ENCODE measurements around the gene EXOC4. TPM values are rescaled to one million over a fixed set of nuclear protein-coding genes. Genes with fewer than 3 reads are reported as not detected.

Gene EXOC4
- total RNA-seq, 4 donors from 2014 or later = 30.7 to 62.4 (median 40.4) TPM

GRCh38 chr7:133491846-133492652 lies 239.2 kb downstream of the EXOC4 start:
- Histone ChIP-seq H3K4me1 (no peaks in the 10 kb centered on the region), H3K9me3 (no peaks in the 10 kb centered on the region), H3K27ac (no peak overlapping the region), H3K36me3 (peaks cover 0 to 14% (median 0%) of the 10 kb centered on the region in 3 donors), H3K4me3 (no peak overlapping the region), H3K27me3 (no peaks in the 10 kb centered on the region)
- 93 to 94% methylated on average over 6 of the region's 6 CpGs for WGBS, 2 donors
- no peak for TF ChIP-seq POLR2A (IDR thresholded peaks at IDR 0.05)
- TF ChIP-seq, protein P1, sequence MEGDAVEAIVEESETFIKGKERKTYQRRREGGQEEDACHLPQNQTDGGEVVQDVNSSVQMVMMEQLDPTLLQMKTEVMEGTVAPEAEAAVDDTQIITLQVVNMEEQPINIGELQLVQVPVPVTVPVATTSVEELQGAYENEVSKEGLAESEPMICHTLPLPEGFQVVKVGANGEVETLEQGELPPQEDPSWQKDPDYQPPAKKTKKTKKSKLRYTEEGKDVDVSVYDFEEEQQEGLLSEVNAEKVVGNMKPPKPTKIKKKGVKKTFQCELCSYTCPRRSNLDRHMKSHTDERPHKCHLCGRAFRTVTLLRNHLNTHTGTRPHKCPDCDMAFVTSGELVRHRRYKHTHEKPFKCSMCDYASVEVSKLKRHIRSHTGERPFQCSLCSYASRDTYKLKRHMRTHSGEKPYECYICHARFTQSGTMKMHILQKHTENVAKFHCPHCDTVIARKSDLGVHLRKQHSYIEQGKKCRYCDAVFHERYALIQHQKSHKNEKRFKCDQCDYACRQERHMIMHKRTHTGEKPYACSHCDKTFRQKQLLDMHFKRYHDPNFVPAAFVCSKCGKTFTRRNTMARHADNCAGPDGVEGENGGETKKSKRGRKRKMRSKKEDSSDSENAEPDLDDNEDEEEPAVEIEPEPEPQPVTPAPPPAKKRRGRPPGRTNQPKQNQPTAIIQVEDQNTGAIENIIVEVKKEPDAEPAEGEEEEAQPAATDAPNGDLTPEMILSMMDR (IDR thresholded peaks at IDR 0.05) = no peak
- no peak for DNase-seq
- intact Hi-C loops (cut with DNase I) = no loop called here

DNA sequence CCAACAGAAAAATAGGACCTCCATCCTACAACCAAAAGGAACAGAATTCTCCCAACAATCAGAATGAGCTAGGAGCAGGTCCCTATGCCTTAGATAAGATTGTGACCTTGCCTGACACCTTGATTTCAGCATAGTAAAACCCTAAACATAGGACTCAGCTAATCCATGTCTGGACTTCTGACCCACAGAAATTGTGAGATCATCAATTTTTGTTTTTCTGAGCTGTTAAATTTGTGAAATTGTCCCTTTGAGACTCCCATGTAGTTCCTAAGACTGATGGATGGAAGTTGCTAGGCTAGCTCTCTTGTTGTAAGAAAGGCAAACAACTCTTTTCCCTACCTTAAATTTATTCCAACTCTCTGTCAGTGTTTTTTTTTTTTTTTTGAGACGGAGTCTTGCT lies 244.2 kb downstream of the EXOC4 start:
- TF ChIP-seq, protein P1 (IDR thresholded peaks at IDR 0.05) = no peak
- no peak for TF ChIP-seq POLR2A (IDR thresholded peaks at IDR 0.05)
- Histone ChIP-seq H3K36me3 (no peaks in the 10 kb centered on the region), H3K27me3 (no peaks in the 10 kb centered on the region), H3K4me3 (no peak overlapping the region), H3K9me3 (no peaks in the 10 kb centered on the region), H3K4me1 (no peaks in the 10 kb centered on the region), H3K27ac (no peak overlapping the region)
- no peak for DNase-seq
- WGBS, 2 donors = 95 to 100% methylated on average over 1 of the region's 1 CpG
- intact Hi-C loops (cut with DNase I) = no loop called here

DNA sequence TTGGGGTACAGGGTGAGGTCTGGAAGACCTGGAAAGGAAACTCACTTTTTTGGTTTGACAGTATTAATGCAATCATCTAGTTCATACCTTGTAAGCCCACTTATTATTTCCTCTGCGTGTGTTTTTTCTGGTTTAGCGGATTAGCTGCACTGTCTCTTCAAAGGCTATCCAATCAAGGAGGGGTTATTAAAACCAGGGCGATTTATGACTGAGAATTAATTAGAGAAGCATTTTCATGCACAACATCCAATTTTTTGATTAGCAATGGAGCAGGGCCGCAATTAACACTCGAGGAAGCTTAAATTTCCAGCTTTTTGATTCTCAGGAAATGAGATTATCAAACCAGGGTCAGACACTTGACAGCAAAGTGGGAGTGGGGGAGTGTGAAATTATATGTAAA lies 248.9 kb downstream of the EXOC4 start:
- 82 to 93% methylated on average over 5 of the region's 5 CpGs for WGBS, 2 donors
- no peak for DNase-seq
- intact Hi-C loops (cut with DNase I) = no loop called here
- H3K4me3 ChIP-seq = no peak overlapping the region
- TF ChIP-seq POLR2A (IDR thresholded peaks at IDR 0.05) = no peak
- TF ChIP-seq, protein P1 (IDR thresholded peaks at IDR 0.05) = no peak
- no peak overlapping the region for H3K27ac ChIP-seq
- H3K9me3 ChIP-seq = no peaks in the 10 kb centered on the region
- no peaks in the 10 kb centered on the region for H3K4me1 ChIP-seq
- no peaks in the 10 kb centered on the region for H3K36me3 ChIP-seq
- no peaks in the 10 kb centered on the region for H3K27me3 ChIP-seq

DNA sequence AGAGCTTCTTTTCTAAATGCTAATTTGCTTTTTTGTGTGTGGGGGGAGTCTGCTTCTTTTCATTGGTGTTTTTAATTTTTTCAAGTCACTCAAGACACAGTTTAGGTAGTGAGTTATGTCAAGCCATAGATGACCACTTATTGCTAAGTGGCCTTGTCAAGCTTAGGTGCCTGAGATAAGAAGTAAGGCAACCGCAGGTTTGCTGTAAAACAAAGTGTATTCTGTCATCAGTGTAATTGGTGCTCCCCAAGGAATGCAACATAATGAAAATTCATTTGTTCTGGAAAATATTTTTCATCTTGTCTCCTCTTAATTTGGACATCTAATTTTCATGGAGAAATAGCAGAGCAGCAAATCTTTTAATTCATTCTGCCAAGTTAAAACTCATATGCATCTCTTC lies 249.6 kb downstream of the EXOC4 start:
- intact Hi-C loops (cut with DNase I) = no loop called here
- Histone ChIP-seq H3K4me1 (no peaks in the 10 kb centered on the region), H3K27me3 (no peaks in the 10 kb centered on the region), H3K9me3 (no peaks in the 10 kb centered on the region), H3K27ac (no peak overlapping the region), H3K4me3 (no peak overlapping the region), H3K36me3 (no peaks in the 10 kb centered on the region)
- TF ChIP-seq, protein P1 (IDR thresholded peaks at IDR 0.05) = no peak
- no peak for TF ChIP-seq POLR2A (IDR thresholded peaks at IDR 0.05)
- DNase-seq = no peak
- 89 to 100% methylated on average over 1 of the region's 1 CpG for WGBS, 2 donors

- H3K36me3 ChIP-seq = no peaks in the 10 kb centered on the region
- TF ChIP-seq, protein P1 (IDR thresholded peaks at IDR 0.05) = no peak
- no peak for TF ChIP-seq POLR2A (IDR thresholded peaks at IDR 0.05)
- H3K4me3 ChIP-seq = no peak overlapping the region
- WGBS, 2 donors = 95 to 100% methylated on average over 1 of the region's 1 CpG
- intact Hi-C loops (cut with DNase I) = no loop called here
- H3K4me1 ChIP-seq = no peaks in the 10 kb centered on the region
- DNase-seq = no peak
- no peak overlapping the region for H3K27ac ChIP-seq
- H3K9me3 ChIP-seq = no peaks in the 10 kb centered on the region
- H3K27me3 ChIP-seq = no peaks in the 10 kb centered on the region
These were observed 250.1 kb downstream of the EXOC4 start for GRCh38 chr7:133502972-133503371.
